ENCODE data around the gene SEPSECS. TPM values are rescaled to one million over a fixed set of nuclear protein-coding genes. Genes with fewer than 3 reads are reported as not detected.

SEPSECS gene
- total RNA-seq, 4 donors from 2014 or later, result 3.0 to 7.2 (median 4.4) TPM

DNA sequence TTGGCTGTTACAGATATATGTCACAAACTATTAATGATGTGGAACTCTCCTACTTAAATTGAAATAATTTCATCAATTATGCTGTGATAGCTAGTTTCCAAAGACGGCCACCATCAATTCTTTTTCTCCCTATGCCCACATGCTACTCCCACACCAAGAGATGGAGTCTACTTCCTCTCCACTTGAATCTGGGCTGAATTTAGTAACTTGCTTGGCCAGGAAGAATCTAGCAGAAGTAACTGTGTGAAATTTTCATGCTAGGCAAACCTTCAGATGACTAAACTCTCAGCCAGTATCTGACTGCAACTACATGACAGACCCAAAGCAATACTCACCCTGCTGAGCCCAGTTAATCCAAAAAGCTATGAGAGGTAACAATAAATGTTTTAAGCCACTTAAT, 3.2 kb downstream of the SEPSECS start:
- intact Hi-C loops (cut with DNase I), result no loop called here
- peaks cover 0 to 28% (median 0%) of the 10 kb centered on the region in 3 donors for H3K36me3 ChIP-seq
- no peak overlapping the region for H3K4me3 ChIP-seq
- peaks cover 3 to 25% (median 14%) of the 10 kb centered on the region in 3 donors for H3K4me1 ChIP-seq
- WGBS, 2 donors, result 82 to 94% methylated on average over 1 of the region's 1 CpG
- no peak for TF ChIP-seq POLR2A (IDR thresholded peaks at IDR 0.05)
- TF ChIP-seq, protein P1, sequence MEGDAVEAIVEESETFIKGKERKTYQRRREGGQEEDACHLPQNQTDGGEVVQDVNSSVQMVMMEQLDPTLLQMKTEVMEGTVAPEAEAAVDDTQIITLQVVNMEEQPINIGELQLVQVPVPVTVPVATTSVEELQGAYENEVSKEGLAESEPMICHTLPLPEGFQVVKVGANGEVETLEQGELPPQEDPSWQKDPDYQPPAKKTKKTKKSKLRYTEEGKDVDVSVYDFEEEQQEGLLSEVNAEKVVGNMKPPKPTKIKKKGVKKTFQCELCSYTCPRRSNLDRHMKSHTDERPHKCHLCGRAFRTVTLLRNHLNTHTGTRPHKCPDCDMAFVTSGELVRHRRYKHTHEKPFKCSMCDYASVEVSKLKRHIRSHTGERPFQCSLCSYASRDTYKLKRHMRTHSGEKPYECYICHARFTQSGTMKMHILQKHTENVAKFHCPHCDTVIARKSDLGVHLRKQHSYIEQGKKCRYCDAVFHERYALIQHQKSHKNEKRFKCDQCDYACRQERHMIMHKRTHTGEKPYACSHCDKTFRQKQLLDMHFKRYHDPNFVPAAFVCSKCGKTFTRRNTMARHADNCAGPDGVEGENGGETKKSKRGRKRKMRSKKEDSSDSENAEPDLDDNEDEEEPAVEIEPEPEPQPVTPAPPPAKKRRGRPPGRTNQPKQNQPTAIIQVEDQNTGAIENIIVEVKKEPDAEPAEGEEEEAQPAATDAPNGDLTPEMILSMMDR (IDR thresholded peaks at IDR 0.05), result no peak
- no peak for DNase-seq
- H3K27ac ChIP-seq, result no peak overlapping the region
- no peaks in the 10 kb centered on the region for H3K27me3 ChIP-seq
- no peaks in the 10 kb centered on the region for H3K9me3 ChIP-seq

DNA sequence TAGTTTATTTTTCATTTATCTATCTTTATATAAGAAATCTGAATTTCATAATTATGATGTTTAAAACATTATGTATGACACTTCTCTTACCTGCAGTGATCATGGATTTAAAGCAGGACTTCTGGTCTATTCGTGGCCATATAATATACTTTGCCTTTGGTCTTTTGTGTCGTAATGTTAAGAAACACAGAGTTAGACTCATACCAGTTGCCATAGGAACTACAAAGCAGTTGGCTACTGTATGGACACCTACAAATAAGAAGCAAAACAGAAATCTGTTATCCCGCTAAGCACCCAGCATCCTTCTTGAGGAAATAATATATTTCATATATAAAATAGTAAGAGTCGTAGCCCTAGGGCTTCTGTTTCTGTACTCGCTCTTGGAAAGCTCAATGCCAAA, 4.3 kb downstream of the SEPSECS start:
- Histone ChIP-seq H3K4me3 (no peak overlapping the region), H3K9me3 (no peaks in the 10 kb centered on the region), H3K4me1 (peaks cover 0 to 14% (median 5%) of the 10 kb centered on the region in 3 donors), H3K27me3 (no peaks in the 10 kb centered on the region), H3K36me3 (peaks cover 0 to 37% (median 0%) of the 10 kb centered on the region in 3 donors), H3K27ac (no peak overlapping the region)
- WGBS, 2 donors, result 89 to 93% methylated on average over 5 of the region's 5 CpGs
- intact Hi-C loops (cut with DNase I), result no loop called here
- no peak for TF ChIP-seq POLR2A (IDR thresholded peaks at IDR 0.05)
- TF ChIP-seq, protein P1 (IDR thresholded peaks at IDR 0.05), result no peak
- DNase-seq, result no peak

DNA sequence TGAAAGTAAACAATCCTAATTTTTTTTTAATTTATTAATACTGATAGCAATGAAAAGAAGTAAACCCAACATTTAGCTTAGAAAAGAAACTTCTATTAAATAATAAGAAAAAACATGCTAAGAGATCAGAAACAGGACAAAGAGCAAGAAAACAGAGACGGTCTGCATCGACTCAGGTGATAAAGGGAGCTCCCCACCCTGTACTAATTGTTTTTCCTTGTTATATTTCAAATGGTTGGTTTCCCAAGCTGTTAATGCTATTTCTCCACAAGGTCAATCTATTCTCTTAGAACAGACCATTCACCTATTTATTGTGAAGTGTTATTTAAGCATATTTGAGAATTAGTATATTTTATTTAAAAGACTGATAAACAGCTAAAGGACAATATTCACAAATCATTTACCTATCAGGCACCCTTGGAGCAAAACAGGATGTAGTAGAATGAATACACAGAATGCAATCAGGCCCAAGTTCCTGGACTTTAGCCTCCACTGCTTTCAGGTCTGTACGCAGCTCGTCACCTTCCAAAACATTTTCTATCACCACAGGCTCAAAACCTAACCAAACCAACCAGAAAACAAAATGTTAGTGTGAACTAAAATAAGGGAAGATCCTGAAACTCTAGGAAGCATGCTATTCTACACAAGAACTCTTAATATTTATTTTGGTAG, 5.5 kb downstream of the SEPSECS start:
- Histone ChIP-seq H3K27me3 (no peaks in the 10 kb centered on the region), H3K4me1 (peaks cover 0 to 12% (median 5%) of the 10 kb centered on the region in 3 donors), H3K27ac (no peak overlapping the region), H3K36me3 (peaks cover 0 to 43% (median 3%) of the 10 kb centered on the region in 3 donors), H3K9me3 (no peaks in the 10 kb centered on the region), H3K4me3 (no peak overlapping the region)
- TF ChIP-seq POLR2A (IDR thresholded peaks at IDR 0.05), result no peak
- TF ChIP-seq, protein P1 (IDR thresholded peaks at IDR 0.05), result no peak
- DNase-seq, result no peak
- intact Hi-C loops (cut with DNase I), result no loop called here
- WGBS, 2 donors, result 85 to 91% methylated on average over 4 of the region's 4 CpGs

DNA sequence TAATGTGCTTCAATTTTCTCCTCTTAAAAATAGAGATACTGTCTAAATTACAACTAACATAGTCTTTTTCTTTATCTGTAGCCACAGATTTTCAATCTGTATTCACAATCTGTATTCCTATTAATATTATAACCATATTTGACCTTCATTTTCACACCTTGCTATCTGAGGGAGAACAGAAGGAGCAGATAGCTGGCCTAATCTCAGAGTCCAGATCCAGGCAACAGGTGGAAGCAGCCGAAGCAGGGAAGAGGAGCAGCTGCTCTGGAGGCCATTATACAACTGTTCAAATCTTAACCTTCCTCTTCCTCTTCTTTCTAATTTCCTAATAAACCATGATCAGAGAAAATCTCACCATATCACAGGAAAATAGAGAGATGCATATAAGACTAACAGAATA, 14.2 kb downstream of the SEPSECS start:
- no peak for TF ChIP-seq POLR2A (IDR thresholded peaks at IDR 0.05)
- TF ChIP-seq, protein P1 (IDR thresholded peaks at IDR 0.05), result no peak
- Histone ChIP-seq H3K27ac (no peak overlapping the region), H3K4me3 (no peak overlapping the region), H3K36me3 (peaks cover 0 to 42% (median 3%) of the 10 kb centered on the region in 3 donors), H3K9me3 (no peaks in the 10 kb centered on the region), H3K27me3 (no peaks in the 10 kb centered on the region), H3K4me1 (no peaks in the 10 kb centered on the region)
- no peak for DNase-seq
- intact Hi-C loops (cut with DNase I), result no loop called here
- WGBS, 2 donors, result 56 to 86% methylated on average over 1 of the region's 1 CpG

DNA sequence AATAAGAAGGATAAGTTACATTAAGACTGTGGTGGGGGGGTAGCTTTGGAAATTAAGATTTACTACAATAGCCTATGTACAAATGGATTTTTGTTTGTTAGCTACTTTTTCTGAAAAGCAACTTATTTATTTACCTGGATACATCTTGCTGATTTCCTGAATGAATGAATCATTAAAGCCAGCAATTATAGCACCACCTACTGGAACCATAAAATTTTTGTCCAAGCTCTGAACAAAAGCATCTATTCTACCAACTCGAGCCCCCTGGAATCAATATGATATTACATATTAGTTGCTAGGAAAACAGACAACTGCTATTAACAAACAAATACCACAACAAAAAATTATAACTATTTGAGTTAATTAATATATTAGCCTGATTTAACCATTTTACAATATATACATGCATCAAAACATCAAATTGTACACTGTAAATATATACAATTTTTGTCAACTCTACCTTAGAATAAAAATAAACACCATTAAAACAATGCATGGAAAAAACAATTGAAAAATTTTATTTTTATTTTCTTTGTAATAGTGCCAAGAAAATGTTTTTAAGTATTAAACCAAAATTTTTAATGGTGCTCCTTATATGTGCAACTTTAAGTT, 15.3 kb downstream of the SEPSECS start:
- Histone ChIP-seq H3K4me1 (no peaks in the 10 kb centered on the region), H3K9me3 (no peaks in the 10 kb centered on the region), H3K27me3 (no peaks in the 10 kb centered on the region), H3K27ac (no peak overlapping the region), H3K4me3 (no peak overlapping the region), H3K36me3 (peaks cover 0 to 37% (median 0%) of the 10 kb centered on the region in 3 donors)
- no peak for DNase-seq
- TF ChIP-seq POLR2A (IDR thresholded peaks at IDR 0.05), result no peak
- TF ChIP-seq, protein P1 (IDR thresholded peaks at IDR 0.05), result peak in 5 of 6 experiments; percentile 20 to 62 (median 43)
- intact Hi-C loops (cut with DNase I), result no loop called here
- WGBS, 2 donors, result 7 to 15% methylated on average over 1 of the region's 1 CpG
